ENCODE results near the gene CAMTA1.

The CAMTA1 gene

DNA sequence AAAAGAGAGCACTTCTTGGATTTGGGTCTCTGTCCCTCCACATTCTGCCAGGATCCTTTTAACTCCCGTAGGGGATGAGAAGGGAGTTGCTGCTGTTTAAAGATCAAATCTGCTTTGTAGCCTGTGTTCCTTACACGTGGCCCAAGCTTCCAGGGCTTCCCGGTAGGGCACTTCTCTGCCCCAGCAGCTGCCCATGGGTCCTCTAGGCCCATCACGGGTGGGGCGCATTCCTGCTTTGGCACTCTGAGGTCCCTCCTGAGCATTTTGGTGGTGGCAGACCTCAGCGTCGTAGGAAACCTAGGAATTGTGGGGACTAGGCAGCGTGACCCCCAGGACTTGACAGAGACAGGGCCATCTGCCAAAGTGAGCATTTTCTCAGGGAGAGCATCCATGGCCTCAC is 565.5 kb downstream of the CAMTA1 start:
- Histone ChIP-seq H3K4me1 (ENCODE audit: insufficient read depth, low read length) (peaks cover 5% of the 10 kb centered on the region), H3K9ac (ENCODE audit: low read length) (no peak overlapping the region), H3K27ac (ENCODE audit: low read depth, low read length) (no peak overlapping the region), H3K4me3 (ENCODE audit: low read depth in 1 of 2, low read length in 2 of 2) (no peak overlapping the region), H3K9me3 (ENCODE audit: low read length) (no peaks in the 10 kb centered on the region), H3K36me3 (ENCODE audit: insufficient read depth, low read length) (no peaks in the 10 kb centered on the region), H3K27me3 (ENCODE audit: control insufficient read depth in 1 of 2, insufficient read depth in 2 of 2, low read length in 2 of 2) (no peaks in the 10 kb centered on the region)

DNA sequence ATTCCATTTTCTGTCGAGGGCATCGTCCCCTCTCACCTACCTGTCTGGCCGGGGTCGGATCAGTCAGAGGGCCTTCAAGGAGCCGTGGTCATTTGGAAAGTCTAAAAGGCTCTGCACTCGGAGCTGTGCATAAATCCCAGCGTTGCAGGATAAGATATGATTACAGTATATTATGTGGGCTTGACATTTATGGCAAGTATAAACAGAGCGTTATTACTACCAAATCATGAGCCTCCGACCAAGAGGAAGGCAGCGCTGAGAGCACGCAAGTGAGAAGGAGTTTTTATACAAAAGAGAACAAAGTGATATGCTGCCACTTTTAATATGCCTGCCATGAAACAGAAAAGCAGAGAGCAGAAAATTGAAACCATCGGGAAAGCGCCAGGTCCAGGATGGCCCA is 566.4 kb downstream of the CAMTA1 start:
- Histone ChIP-seq H3K4me3 (ENCODE audit: low read depth in 1 of 2, low read length in 2 of 2) (no peak overlapping the region), H3K4me1 (ENCODE audit: insufficient read depth, low read length) (peaks cover 5% of the 10 kb centered on the region), H3K9me3 (ENCODE audit: low read length) (no peaks in the 10 kb centered on the region), H3K27me3 (ENCODE audit: control insufficient read depth in 1 of 2, insufficient read depth in 2 of 2, low read length in 2 of 2) (no peaks in the 10 kb centered on the region), H3K27ac (ENCODE audit: low read depth, low read length) (peak overlapping the region; percentile 30), H3K9ac (ENCODE audit: low read length) (no peak overlapping the region), H3K36me3 (ENCODE audit: insufficient read depth, low read length) (no peaks in the 10 kb centered on the region)

DNA sequence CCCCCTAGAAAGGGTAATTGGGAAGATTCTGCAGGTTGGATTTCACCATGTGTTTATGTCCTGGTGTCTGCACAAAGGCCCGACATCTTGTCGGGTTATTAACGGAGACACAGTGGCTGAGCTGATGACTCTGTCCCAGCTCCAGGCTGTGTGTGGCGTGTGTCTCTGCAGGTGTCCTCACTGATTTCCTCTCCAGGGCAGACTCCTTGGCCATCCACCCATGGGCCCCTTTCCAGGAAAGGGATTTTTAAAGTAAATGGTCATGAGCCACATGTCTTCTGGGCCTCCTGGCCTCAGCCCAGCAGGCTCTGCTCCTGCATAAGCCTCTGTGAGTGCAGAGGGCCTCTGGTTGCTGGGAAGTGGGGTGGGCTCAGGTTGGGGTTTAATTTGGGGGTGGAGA is 567.1 kb downstream of the CAMTA1 start:
- peak overlapping the region; percentile 30 for H3K27ac ChIP-seq (ENCODE audit: low read depth, low read length)
- no peaks in the 10 kb centered on the region for H3K36me3 ChIP-seq (ENCODE audit: insufficient read depth, low read length)
- no peak overlapping the region for H3K9ac ChIP-seq (ENCODE audit: low read length)
- no peaks in the 10 kb centered on the region for H3K27me3 ChIP-seq (ENCODE audit: control insufficient read depth in 1 of 2, insufficient read depth in 2 of 2, low read length in 2 of 2)
- no peaks in the 10 kb centered on the region for H3K9me3 ChIP-seq (ENCODE audit: low read length)
- H3K4me1 ChIP-seq (ENCODE audit: insufficient read depth, low read length) = peaks cover 5% of the 10 kb centered on the region
- H3K4me3 ChIP-seq (ENCODE audit: low read depth in 1 of 2, low read length in 2 of 2) = no peak overlapping the region

DNA sequence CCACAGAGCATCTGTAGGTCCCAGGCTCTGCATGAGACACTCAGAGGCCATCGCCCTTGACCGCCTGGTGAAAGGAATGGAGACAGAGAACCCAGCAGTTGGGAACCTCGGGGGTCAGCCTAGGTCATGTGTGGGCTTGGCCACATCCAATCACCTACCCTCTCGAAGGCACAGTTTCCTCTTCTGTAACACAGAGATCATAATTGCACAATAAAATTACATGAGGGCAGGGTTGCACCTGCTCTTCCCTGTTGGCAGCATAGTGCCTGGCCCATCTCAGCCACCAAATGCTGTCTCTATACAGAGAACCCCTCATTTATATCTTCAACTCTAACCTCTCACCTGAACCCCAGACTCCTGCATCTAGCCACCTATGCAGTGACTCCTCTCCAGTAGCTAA is 567.7 kb downstream of the CAMTA1 start:
- Histone ChIP-seq H3K27ac (ENCODE audit: low read depth, low read length) (no peak overlapping the region), H3K36me3 (ENCODE audit: insufficient read depth, low read length) (no peaks in the 10 kb centered on the region), H3K9me3 (ENCODE audit: low read length) (no peaks in the 10 kb centered on the region), H3K4me1 (ENCODE audit: insufficient read depth, low read length) (peaks cover 5% of the 10 kb centered on the region), H3K4me3 (ENCODE audit: low read depth in 1 of 2, low read length in 2 of 2) (no peak overlapping the region), H3K9ac (ENCODE audit: low read length) (no peak overlapping the region), H3K27me3 (ENCODE audit: control insufficient read depth in 1 of 2, insufficient read depth in 2 of 2, low read length in 2 of 2) (no peaks in the 10 kb centered on the region)

DNA sequence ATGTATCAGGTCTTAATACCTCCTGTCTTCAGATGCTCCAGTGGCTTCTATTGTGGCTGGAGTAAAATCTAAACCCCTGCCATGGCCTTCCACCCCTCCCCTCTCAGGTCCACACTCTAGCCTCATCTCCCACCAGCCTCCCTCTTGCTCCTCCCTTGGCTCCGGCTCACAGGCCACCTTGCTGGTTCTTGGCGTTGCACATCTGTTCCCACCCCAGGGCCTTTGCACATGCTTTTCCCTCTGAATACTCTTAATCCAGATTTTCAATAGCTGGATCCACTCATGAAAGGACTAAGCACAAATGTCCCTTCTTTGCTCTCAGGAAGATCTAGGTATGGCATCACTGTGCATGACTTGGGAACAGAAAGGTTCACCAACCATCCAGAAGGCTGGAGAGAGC is 570.4 kb downstream of the CAMTA1 start:
- no peaks in the 10 kb centered on the region for H3K27me3 ChIP-seq (ENCODE audit: control insufficient read depth in 1 of 2, insufficient read depth in 2 of 2, low read length in 2 of 2)
- no peak overlapping the region for H3K9ac ChIP-seq (ENCODE audit: low read length)
- no peak overlapping the region for H3K4me3 ChIP-seq (ENCODE audit: low read depth in 1 of 2, low read length in 2 of 2)
- H3K36me3 ChIP-seq (ENCODE audit: insufficient read depth, low read length) = no peaks in the 10 kb centered on the region
- no peak overlapping the region for H3K27ac ChIP-seq (ENCODE audit: low read depth, low read length)
- peaks cover 5% of the 10 kb centered on the region for H3K4me1 ChIP-seq (ENCODE audit: insufficient read depth, low read length)
- H3K9me3 ChIP-seq (ENCODE audit: low read length) = no peaks in the 10 kb centered on the region

DNA sequence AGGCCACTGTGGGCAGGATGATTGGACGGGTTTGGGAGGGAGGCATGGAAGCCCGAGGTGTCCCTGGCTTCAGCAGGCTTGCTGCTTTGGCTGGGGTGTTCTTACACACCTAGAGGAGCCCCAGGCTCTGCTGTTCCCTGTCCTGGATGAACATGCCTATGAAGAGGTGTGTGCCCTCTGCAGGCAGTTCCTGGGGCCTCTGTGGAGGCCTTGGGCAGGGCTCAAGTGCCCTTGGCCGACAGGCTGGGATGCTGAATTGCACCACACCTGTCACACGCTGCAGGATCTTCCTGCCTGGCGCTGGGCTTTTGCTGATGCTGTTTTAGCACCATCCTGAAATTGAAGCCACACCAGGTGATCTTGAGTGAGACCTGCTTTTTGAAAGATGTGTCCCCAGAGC is 570.8 kb downstream of the CAMTA1 start:
- H3K4me3 ChIP-seq (ENCODE audit: low read depth in 1 of 2, low read length in 2 of 2) = no peak overlapping the region
- H3K27me3 ChIP-seq (ENCODE audit: control insufficient read depth in 1 of 2, insufficient read depth in 2 of 2, low read length in 2 of 2) = no peaks in the 10 kb centered on the region
- H3K27ac ChIP-seq (ENCODE audit: low read depth, low read length) = no peak overlapping the region
- peaks cover 5% of the 10 kb centered on the region for H3K4me1 ChIP-seq (ENCODE audit: insufficient read depth, low read length)
- H3K9ac ChIP-seq (ENCODE audit: low read length) = no peak overlapping the region
- no peaks in the 10 kb centered on the region for H3K36me3 ChIP-seq (ENCODE audit: insufficient read depth, low read length)
- no peaks in the 10 kb centered on the region for H3K9me3 ChIP-seq (ENCODE audit: low read length)

DNA sequence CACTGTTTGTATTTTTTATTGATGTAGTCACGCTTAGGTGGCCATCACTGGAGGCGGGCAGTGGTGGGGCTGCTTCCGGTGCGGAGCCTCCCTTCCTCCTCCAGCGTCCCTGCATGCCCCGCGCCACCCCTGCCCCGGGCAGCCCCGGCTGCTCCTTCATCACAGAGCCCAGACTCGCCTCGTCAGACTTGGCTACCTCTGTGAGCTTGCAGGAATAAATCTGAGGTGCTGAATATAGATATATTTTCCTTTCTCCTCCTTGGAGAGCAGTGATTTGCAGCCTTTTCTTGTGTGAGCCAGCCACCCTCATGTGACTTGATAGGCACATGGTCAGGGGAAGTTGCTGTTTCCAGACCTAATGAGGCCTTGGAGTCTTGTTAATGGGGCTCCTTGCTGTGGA is 573.2 kb downstream of the CAMTA1 start:
- Histone ChIP-seq H3K27me3 (ENCODE audit: control insufficient read depth in 1 of 2, insufficient read depth in 2 of 2, low read length in 2 of 2) (no peaks in the 10 kb centered on the region), H3K9ac (ENCODE audit: low read length) (no peak overlapping the region), H3K9me3 (ENCODE audit: low read length) (no peaks in the 10 kb centered on the region), H3K27ac (ENCODE audit: low read depth, low read length) (no peak overlapping the region), H3K4me3 (ENCODE audit: low read depth in 1 of 2, low read length in 2 of 2) (no peak overlapping the region), H3K4me1 (ENCODE audit: insufficient read depth, low read length) (no peaks in the 10 kb centered on the region), H3K36me3 (ENCODE audit: insufficient read depth, low read length) (no peaks in the 10 kb centered on the region)

DNA sequence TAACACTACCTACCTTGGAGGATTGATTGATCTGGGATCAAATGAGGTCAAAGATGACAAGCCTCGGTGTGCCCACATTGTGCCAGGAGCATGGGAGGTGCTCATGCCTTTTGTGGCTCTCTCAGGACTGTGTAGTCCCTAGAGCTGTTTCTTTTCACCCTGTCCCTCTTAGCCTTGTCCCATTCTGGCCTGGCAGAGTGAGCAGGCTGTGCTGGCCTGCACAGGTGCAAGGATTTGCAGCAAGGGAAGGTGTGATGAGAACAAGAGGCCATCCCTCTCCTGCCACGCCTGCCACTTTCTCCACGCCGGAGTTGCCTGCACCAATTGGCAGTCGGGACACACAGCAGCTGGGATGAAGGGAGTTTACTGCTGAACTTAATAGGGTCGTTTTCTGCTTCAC is 575.3 kb downstream of the CAMTA1 start:
- H3K4me3 ChIP-seq (ENCODE audit: low read depth in 1 of 2, low read length in 2 of 2) = no peak overlapping the region
- no peak overlapping the region for H3K9ac ChIP-seq (ENCODE audit: low read length)
- no peaks in the 10 kb centered on the region for H3K4me1 ChIP-seq (ENCODE audit: insufficient read depth, low read length)
- no peaks in the 10 kb centered on the region for H3K27me3 ChIP-seq (ENCODE audit: control insufficient read depth in 1 of 2, insufficient read depth in 2 of 2, low read length in 2 of 2)
- no peaks in the 10 kb centered on the region for H3K9me3 ChIP-seq (ENCODE audit: low read length)
- H3K36me3 ChIP-seq (ENCODE audit: insufficient read depth, low read length) = no peaks in the 10 kb centered on the region
- H3K27ac ChIP-seq (ENCODE audit: low read depth, low read length) = no peak overlapping the region

DNA sequence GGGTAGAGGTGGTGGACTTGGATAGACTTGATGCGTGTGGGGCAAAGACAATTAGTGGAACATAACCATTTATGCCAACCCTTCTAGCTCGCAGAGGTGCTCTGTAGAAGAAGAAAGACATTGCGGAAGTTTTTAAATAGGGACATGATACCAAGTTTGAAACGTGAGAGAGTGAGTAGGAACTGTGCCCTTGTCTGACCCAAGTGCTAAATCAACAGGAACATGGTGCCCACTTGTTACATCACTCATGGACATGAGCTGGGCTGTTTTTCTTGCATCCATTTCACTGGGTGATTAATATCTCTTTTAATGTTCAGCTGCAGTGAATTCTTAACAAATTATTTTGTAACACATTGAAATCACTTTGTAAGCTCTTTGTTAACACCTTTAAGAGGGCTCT is 577.7 kb downstream of the CAMTA1 start:
- no peak overlapping the region for H3K9ac ChIP-seq (ENCODE audit: low read length)
- H3K9me3 ChIP-seq (ENCODE audit: low read length) = no peaks in the 10 kb centered on the region
- no peak overlapping the region for H3K4me3 ChIP-seq (ENCODE audit: low read depth in 1 of 2, low read length in 2 of 2)
- H3K36me3 ChIP-seq (ENCODE audit: insufficient read depth, low read length) = no peaks in the 10 kb centered on the region
- H3K4me1 ChIP-seq (ENCODE audit: insufficient read depth, low read length) = no peaks in the 10 kb centered on the region
- H3K27ac ChIP-seq (ENCODE audit: low read depth, low read length) = no peak overlapping the region
- H3K27me3 ChIP-seq (ENCODE audit: control insufficient read depth in 1 of 2, insufficient read depth in 2 of 2, low read length in 2 of 2) = no peaks in the 10 kb centered on the region

DNA sequence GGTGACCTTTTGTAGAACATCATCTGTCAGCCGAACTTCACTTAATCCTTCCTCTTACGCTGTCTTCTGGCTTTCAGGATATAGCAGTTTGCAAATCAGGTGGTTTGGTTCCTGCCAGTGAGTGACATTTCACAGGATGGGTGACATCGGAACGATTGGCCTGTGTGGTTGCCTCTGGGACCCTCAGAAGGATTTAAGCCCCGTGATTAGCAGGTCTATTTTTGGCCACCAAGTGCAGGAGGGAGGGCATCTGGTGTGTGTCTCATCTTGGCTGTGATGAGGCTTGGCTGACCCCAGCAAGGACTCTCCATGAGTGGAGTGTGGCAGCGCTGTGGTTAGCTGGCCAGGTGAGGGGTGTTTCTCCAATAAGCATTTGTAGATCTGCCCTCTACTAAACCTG is 578.2 kb downstream of the CAMTA1 start:
- H3K4me1 ChIP-seq (ENCODE audit: insufficient read depth, low read length) = no peaks in the 10 kb centered on the region
- no peak overlapping the region for H3K4me3 ChIP-seq (ENCODE audit: low read depth in 1 of 2, low read length in 2 of 2)
- no peaks in the 10 kb centered on the region for H3K27me3 ChIP-seq (ENCODE audit: control insufficient read depth in 1 of 2, insufficient read depth in 2 of 2, low read length in 2 of 2)
- H3K36me3 ChIP-seq (ENCODE audit: insufficient read depth, low read length) = no peaks in the 10 kb centered on the region
- H3K9ac ChIP-seq (ENCODE audit: low read length) = no peak overlapping the region
- H3K9me3 ChIP-seq (ENCODE audit: low read length) = no peaks in the 10 kb centered on the region
- H3K27ac ChIP-seq (ENCODE audit: low read depth, low read length) = no peak overlapping the region

DNA sequence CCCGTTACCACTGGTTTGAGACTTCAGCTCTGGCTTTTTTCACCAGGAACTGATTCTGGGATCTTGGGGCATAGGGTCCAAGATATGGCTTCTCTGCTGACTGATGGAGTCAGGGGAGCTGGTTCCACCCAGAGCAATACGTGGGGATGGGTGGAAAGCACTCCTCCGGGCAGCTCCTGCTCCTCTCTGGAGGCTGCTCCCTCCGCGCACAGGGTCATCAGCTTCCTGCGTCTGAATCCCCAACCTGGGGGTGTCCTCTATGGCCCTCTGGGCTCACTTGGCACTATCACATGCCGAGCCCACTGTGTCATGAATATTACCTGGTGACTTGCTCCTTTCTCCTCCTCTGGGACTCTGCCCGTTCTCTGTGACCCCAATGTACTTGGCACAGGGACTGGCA is 580.5 kb downstream of the CAMTA1 start:
- Histone ChIP-seq H3K36me3 (ENCODE audit: insufficient read depth, low read length) (no peaks in the 10 kb centered on the region), H3K9ac (ENCODE audit: low read length) (no peak overlapping the region), H3K27ac (ENCODE audit: low read depth, low read length) (no peak overlapping the region), H3K4me3 (ENCODE audit: low read depth in 1 of 2, low read length in 2 of 2) (no peak overlapping the region), H3K4me1 (ENCODE audit: insufficient read depth, low read length) (no peaks in the 10 kb centered on the region), H3K27me3 (ENCODE audit: control insufficient read depth in 1 of 2, insufficient read depth in 2 of 2, low read length in 2 of 2) (no peaks in the 10 kb centered on the region), H3K9me3 (ENCODE audit: low read length) (no peaks in the 10 kb centered on the region)

DNA sequence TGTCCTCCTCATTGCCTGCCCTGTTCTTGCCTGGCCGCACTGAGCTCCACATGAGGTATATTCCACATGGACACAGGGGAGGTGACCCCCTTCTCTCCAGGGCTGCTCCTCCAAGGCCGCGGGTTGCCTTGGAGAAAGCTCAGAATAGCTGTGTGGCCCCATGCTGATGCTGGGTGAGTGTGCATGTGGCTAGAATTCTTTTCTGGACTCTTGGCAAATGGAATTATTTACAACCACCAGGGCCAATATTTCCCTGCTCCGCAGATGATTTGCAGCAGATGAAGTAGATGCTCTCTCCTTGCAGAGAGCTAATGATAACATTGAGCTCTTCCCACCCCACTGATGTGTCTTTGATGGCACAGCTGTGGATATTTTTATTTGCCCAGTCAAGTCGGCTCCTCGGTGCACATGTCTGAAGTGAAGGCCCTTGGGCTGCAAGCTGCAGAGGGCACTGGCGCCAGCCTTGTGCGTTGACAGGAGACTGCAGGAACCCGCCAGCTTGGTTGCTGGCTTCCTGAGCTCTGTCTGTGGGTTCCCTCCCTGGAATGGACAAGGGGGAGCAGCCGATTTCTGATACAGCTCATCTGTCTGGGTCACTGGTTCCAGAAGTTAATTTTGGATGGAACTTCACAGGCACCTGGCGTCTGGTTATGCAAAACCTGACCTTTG is 581.2 kb downstream of the CAMTA1 start:
- H3K9me3 ChIP-seq (ENCODE audit: low read length) = no peaks in the 10 kb centered on the region
- H3K4me3 ChIP-seq (ENCODE audit: low read depth in 1 of 2, low read length in 2 of 2) = no peak overlapping the region
- H3K27me3 ChIP-seq (ENCODE audit: control insufficient read depth in 1 of 2, insufficient read depth in 2 of 2, low read length in 2 of 2) = no peaks in the 10 kb centered on the region
- no peak overlapping the region for H3K9ac ChIP-seq (ENCODE audit: low read length)
- no peaks in the 10 kb centered on the region for H3K36me3 ChIP-seq (ENCODE audit: insufficient read depth, low read length)
- H3K4me1 ChIP-seq (ENCODE audit: insufficient read depth, low read length) = no peaks in the 10 kb centered on the region
- no peak overlapping the region for H3K27ac ChIP-seq (ENCODE audit: low read depth, low read length)

Data from muscle layer of colon (tissue), 2 donors.